SK-N-SH (cell line): ENCODE results near the gene ZDHHC7. TPM values are rescaled to one million over a fixed set of nuclear protein-coding genes. Genes with fewer than 3 reads are reported as not detected.

ENCODE experiments used
- CTCF ChIA-PET: fragments of 300-600, 350-600 bp; formaldehyde crosslinking; extraction: SDS; loops from one replicate; lab custom pipeline; 2021; lab: Yijun Ruan, JAX
- POLR2A ChIA-PET: fragments of 350-600 bp; sonication (Branson Sonifier 250); formaldehyde crosslinking; extraction: SDS; loops from one replicate; lab custom pipeline; 2020; ENCODE audit warnings: antibody characterized with exemption, inconsistent platforms; lab: Yijun Ruan, JAX
- DNase-seq: peaks from one replicate; pipeline ENCODE4 v3.0.0; 2012
- H2AFZ ChIP-seq: fragments of 200-600 bp; sonication (generic); 2 replicates; pipeline ENCODE4 v1.8.1; 2016; ENCODE audit warnings: antibody characterized with exemption, mild to moderate bottlenecking, low read depth
- H3F3A ChIP-seq: fragments of 200-600 bp; sonication (generic); replicated peaks from 2 replicates; pipeline ENCODE3; 2016; ENCODE audit warnings: antibody characterized with exemption, mild to moderate bottlenecking; ENCODE audit not compliant: insufficient read depth
- H3K27ac ChIP-seq, 2 experiments: fragments of 200-500 bp in 1 of 2; fragments of 200-600 bp in 1 of 2; sonication (Bioruptor generic) in 1 of 2; sonication (generic), shearing (Covaris generic) in 1 of 2; 2 replicates each; pipeline versions ENCODE4 v1.5.1 to v1.6.1; 2014 to 2016; ENCODE audit warnings: low read depth in 2 of 2, inconsistent platforms in 1 of 2, low read length in 1 of 2, mild to moderate bottlenecking in 1 of 2, mixed read lengths in 1 of 2
- H3K27me3 ChIP-seq: fragments of 200-600 bp; sonication (generic), shearing (Covaris generic); 2 replicates; pipeline ENCODE4 v1.6.1; 2016; ENCODE audit warnings: mixed run types; ENCODE audit not compliant: insufficient read depth
- H3K36me3 ChIP-seq, 2 experiments: fragments of 200-500 bp in 1 of 2; fragments of 200-600 bp in 1 of 2; sonication (Bioruptor generic) in 1 of 2; sonication (generic) in 1 of 2; replicated peaks in 1 of 2; 2 replicates each; pipeline versions ENCODE3 to v1.5.1; 2014 to 2016; ENCODE audit warnings: low read length in 1 of 2, mild to moderate bottlenecking in 1 of 2; ENCODE audit not compliant: insufficient read depth in 2 of 2, control insufficient read depth in 1 of 2
- H3K4me1 ChIP-seq, 2 experiments: fragments of 200-500 bp in 1 of 2; fragments of 200-600 bp in 1 of 2; sonication (Bioruptor generic) in 1 of 2; sonication (generic), shearing (Covaris generic) in 1 of 2; 2 replicates each; pipeline versions ENCODE4 v1.5.1 to v1.6.1; 2014 to 2016; ENCODE audit warnings: low read depth in 1 of 2, low read length in 1 of 2, mixed run types in 1 of 2; ENCODE audit not compliant: insufficient read depth in 2 of 2, control insufficient read depth in 1 of 2
- H3K4me2 ChIP-seq: fragments of 200-600 bp; sonication (generic), shearing (Covaris generic); 2 replicates; pipeline ENCODE4 v1.6.1; 2017; ENCODE audit warnings: mixed run types
- H3K4me3 ChIP-seq, 2 experiments: fragments of 200-500 bp in 1 of 2; fragments of 200-600 bp in 1 of 2; sonication (Bioruptor generic) in 1 of 2; sonication (generic), shearing (Covaris generic) in 1 of 2; 2 replicates each; pipeline versions ENCODE4 v1.5.1 to v1.8.1; 2014 to 2016; ENCODE audit warnings: low read depth in 2 of 2, inconsistent platforms in 1 of 2, low read length in 1 of 2, mild to moderate bottlenecking in 1 of 2, mixed read lengths in 1 of 2, moderate library complexity in 1 of 2
- H3K79me2 ChIP-seq: fragments of 200-600 bp; sonication (generic); 2 replicates; pipeline ENCODE4 v1.8.1; 2017; ENCODE audit warnings: mild to moderate bottlenecking; ENCODE audit not compliant: insufficient read depth
- H3K9ac ChIP-seq: fragments of 200-600 bp; sonication (generic); 2 replicates; pipeline ENCODE4 v1.6.1; 2017; ENCODE audit warnings: mixed run types
- H3K9me2 ChIP-seq: fragments of 200-600 bp; sonication (generic); 2 replicates; pipeline ENCODE4 v1.6.1; 2017; ENCODE audit warnings: mixed run types
- H3K9me3 ChIP-seq: fragments of 200-600 bp; sonication (generic); 2 replicates; pipeline ENCODE4 v1.6.1; 2017; ENCODE audit warnings: mixed run types, mild to moderate bottlenecking, moderate library complexity
- H4K20me1 ChIP-seq: fragments of 200-600 bp; sonication (generic); 2 replicates; pipeline ENCODE4 v1.6.1; 2017; ENCODE audit warnings: mild to moderate bottlenecking, mixed run types; ENCODE audit not compliant: insufficient read depth
- ELF1 ChIP-seq: IDR thresholded peaks from 2 replicates; pipeline ENCODE4 v1.4.0; 2012
- NFIC ChIP-seq: IDR thresholded peaks from 2 replicates; pipeline ENCODE4 v1.4.0; 2012; ENCODE audit warnings: borderline replicate concordance
- REST ChIP-seq: IDR thresholded peaks from 2 replicates; pipeline ENCODE4 v1.6.1; 2012; ENCODE audit warnings: mild to moderate bottlenecking, low read depth, low read length, moderate library complexity
- RFX5 ChIP-seq: IDR thresholded peaks from 2 replicates; pipeline ENCODE4 v1.6.1; 2012; ENCODE audit warnings: mild to moderate bottlenecking, improper control_type of control experiment, low read length
- RXRA ChIP-seq: IDR thresholded peaks from 2 replicates; pipeline ENCODE4 v1.4.0; 2012; ENCODE audit warnings: low read depth, mild to moderate bottlenecking, borderline replicate concordance
- SMC3 ChIP-seq: IDR thresholded peaks from 2 replicates; pipeline ENCODE4 v1.6.1; 2012; ENCODE audit warnings: low read depth, low read length, improper control_type of control experiment
- WGBS: methylation state at CpG from one replicate; pipeline ENCODE4 v1.1.6; 2017; ENCODE audit warnings: low lambda C conversion rate; 5-methylcytosine and 5-hydroxymethylcytosine counted together
- polyA plus RNA-seq, 3 experiments: library from polyadenylated mRNA; depleted of rRNA; stranded (reverse); fragments of >200 nt; gene quantifications; 2 replicates each; pipeline ENCODE4 v1.2.3, GENCODE V29; 2012

The ZDHHC7 gene
- polyA plus RNA-seq, 1 of the 3 experiments (the other 2 are of a cell fraction): 114 TPM

GRCh38 chr16:84982434-84982833 lies 28.9 kb downstream of the ZDHHC7 start:
- no peaks in the 10 kb centered on the region for H3K27me3 ChIP-seq
- no peaks in the 10 kb centered on the region for H3K9me3 ChIP-seq
- peaks cover 22% of the 10 kb centered on the region for H3F3A ChIP-seq
- peaks cover 72% of the 10 kb centered on the region for H3K79me2 ChIP-seq
- no peak for DNase-seq
- no peak overlapping the region for H3K27ac ChIP-seq
- H3K9ac ChIP-seq: no peak overlapping the region
- H3K4me3 ChIP-seq: no peak overlapping the region
- no peak for TF ChIP-seq SMC3
- no peak for TF ChIP-seq RFX5
- no peak for TF ChIP-seq RXRA
- no peak for TF ChIP-seq ELF1
- H4K20me1 ChIP-seq: no peaks in the 10 kb centered on the region
- no peaks in the 10 kb centered on the region for H3K9me2 ChIP-seq
- no peak overlapping the region for H3K4me2 ChIP-seq
- ChIA-PET POLR2A (interaction anchor here (0.6 kb wide), 1 partner anchor 9 kb away, joined by 3 read pairs; no protein-coding TSS in a partner anchor), CTCF (interaction anchor here (0.9 to 3.2 kb wide), 5 partner anchors 8 to 245 kb away, joined by 3 to 41 read pairs (median 3); no protein-coding TSS in a partner anchor)
- peaks cover 34 to 36% of the 10 kb centered on the region in 2 experiments for H3K36me3 ChIP-seq
- peaks cover 4 to 25% of the 10 kb centered on the region in 2 experiments; a peak in 3 of 4 replicates for H3K4me1 ChIP-seq
- WGBS: 91% methylated on average over 9 of the region's 9 CpGs
- H2AFZ ChIP-seq: no peak overlapping the region

- WGBS: 62% methylated on average over 4 of the region's 4 CpGs
- H3K4me2 ChIP-seq: no peak overlapping the region
- POLR2A ChIA-PET: no interaction called here
Observed at GRCh38 chr16:84979516-84979915, 31.8 kb downstream of the ZDHHC7 start.

More at GRCh38 chr16:84979516-84979915, 31.8 kb downstream of the ZDHHC7 start:
- Histone ChIP-seq H3K27me3 (no peaks in the 10 kb centered on the region), H3K9ac (no peak overlapping the region), H3K4me1 (peaks cover 0 to 14% of the 10 kb centered on the region in 2 experiments; a peak in 2 of 4 replicates), H2AFZ (no peak overlapping the region), H4K20me1 (no peaks in the 10 kb centered on the region), H3K27ac (no peak overlapping the region), H3K36me3 (peaks cover 37 to 54% of the 10 kb centered on the region in 2 experiments), H3K79me2 (peaks cover 47% of the 10 kb centered on the region), H3F3A (peaks cover 7% of the 10 kb centered on the region), H3K9me3 (no peaks in the 10 kb centered on the region), H3K9me2 (no peaks in the 10 kb centered on the region), H3K4me3 (no peak overlapping the region)
- no peak for DNase-seq
- TF ChIP-seq NFIC: no peak
- no peak for TF ChIP-seq RXRA
- TF ChIP-seq REST: no peak
- CTCF ChIA-PET: interaction anchor here (0.8 to 1.1 kb wide), 4 partner anchors 8 to 224 kb away, joined by 3 to 10 read pairs (median 4); no protein-coding TSS in a partner anchor
